Measurements from ENCODE around the gene TMPRSS11F. TPM values are rescaled to one million over a fixed set of nuclear protein-coding genes. Genes with fewer than 3 reads are reported as not detected.
"Not testable (repeated sequence)": the region's sequence is repeated elsewhere in the genome, so short reads cannot be mapped to it uniquely, and the experiment has no call there.

Gene TMPRSS11F
- not detected in 2 replicates for total RNA-seq (2014; rRNA removed; shearing (Covaris generic); ENCODE audit: low replicate concordance)

- in situ Hi-C loops (cut with HindIII; ENCODE audit: low pct_unique_long_range_greater_than_20kb, low sequenced_read_pairs), result no loop called here
- DNase-seq (ENCODE audit: low read depth), result no peak
Measured at GRCh38 chr4:68129793-68130192, at the start of gene TMPRSS11F. TSS of gene TMPRSS11F (minus strand) at chr4:68129869. CDS start at chr4:68129820, 49 bp downstream.

- in situ Hi-C loops (cut with HindIII; ENCODE audit: low pct_unique_long_range_greater_than_20kb, low sequenced_read_pairs), result no loop called here
- DNase-seq (ENCODE audit: low read depth), result no peak
Measured at GRCh38 chr4:68176904-68177303, 47.2 kb upstream of the TMPRSS11F start.

- DNase-seq (ENCODE audit: low read depth), result no peak
Measured at GRCh38 chr4:68176500-68176899, 46.8 kb upstream of the TMPRSS11F start.

GRCh38 chr4:68175562-68176155 lies 46.0 kb upstream of the TMPRSS11F start:
- DNase-seq (ENCODE audit: low read depth), result peak; percentile 54
- in situ Hi-C loops (cut with HindIII; ENCODE audit: low pct_unique_long_range_greater_than_20kb, low sequenced_read_pairs), result no loop called here

More at GRCh38 chr4:68176500-68176899, 46.8 kb upstream of the TMPRSS11F start:
- in situ Hi-C loops (cut with HindIII; ENCODE audit: low pct_unique_long_range_greater_than_20kb, low sequenced_read_pairs), result no loop called here

GRCh38 chr4:68174389-68174788 lies 44.7 kb upstream of the TMPRSS11F start:
- in situ Hi-C loops (cut with HindIII; ENCODE audit: low pct_unique_long_range_greater_than_20kb, low sequenced_read_pairs), result not testable (repeated sequence)

GRCh38 chr4:68172147-68172546 lies 42.5 kb upstream of the TMPRSS11F start:
- in situ Hi-C loops (cut with HindIII; ENCODE audit: low pct_unique_long_range_greater_than_20kb, low sequenced_read_pairs), result not testable (repeated sequence)

More at GRCh38 chr4:68174389-68174788, 44.7 kb upstream of the TMPRSS11F start:
- DNase-seq (ENCODE audit: low read depth), result not testable (repeated sequence)

GRCh38 chr4:68167706-68168105 lies 38.0 kb upstream of the TMPRSS11F start:
- in situ Hi-C loops (cut with HindIII; ENCODE audit: low pct_unique_long_range_greater_than_20kb, low sequenced_read_pairs), result no loop called here
- no peak for DNase-seq (ENCODE audit: low read depth)

More at GRCh38 chr4:68172147-68172546, 42.5 kb upstream of the TMPRSS11F start:
- DNase-seq (ENCODE audit: low read depth), result not testable (repeated sequence)

GRCh38 chr4:68167166-68167565 lies 37.5 kb upstream of the TMPRSS11F start:
- in situ Hi-C loops (cut with HindIII; ENCODE audit: low pct_unique_long_range_greater_than_20kb, low sequenced_read_pairs), result no loop called here
- DNase-seq (ENCODE audit: low read depth), result no peak

- in situ Hi-C loops (cut with HindIII; ENCODE audit: low pct_unique_long_range_greater_than_20kb, low sequenced_read_pairs), result no loop called here
Measured at GRCh38 chr4:68163754-68164153, 34.1 kb upstream of the TMPRSS11F start.

GRCh38 chr4:68162196-68162595 lies 32.5 kb upstream of the TMPRSS11F start:
- in situ Hi-C loops (cut with HindIII; ENCODE audit: low pct_unique_long_range_greater_than_20kb, low sequenced_read_pairs), result no loop called here
- DNase-seq (ENCODE audit: low read depth), result peak; percentile 53

More at GRCh38 chr4:68163754-68164153, 34.1 kb upstream of the TMPRSS11F start:
- DNase-seq (ENCODE audit: low read depth), result no peak

GRCh38 chr4:68152411-68152810 lies 22.7 kb upstream of the TMPRSS11F start:
- DNase-seq (ENCODE audit: low read depth), result peak; percentile 55
- in situ Hi-C loops (cut with HindIII; ENCODE audit: low pct_unique_long_range_greater_than_20kb, low sequenced_read_pairs), result no loop called here

- in situ Hi-C loops (cut with HindIII; ENCODE audit: low pct_unique_long_range_greater_than_20kb, low sequenced_read_pairs), result no loop called here
- DNase-seq (ENCODE audit: low read depth), result no peak
Measured at GRCh38 chr4:68148800-68149685, 19.4 kb upstream of the TMPRSS11F start.

GRCh38 chr4:68147079-68147478 lies 17.4 kb upstream of the TMPRSS11F start:
- in situ Hi-C loops (cut with HindIII; ENCODE audit: low pct_unique_long_range_greater_than_20kb, low sequenced_read_pairs), result no loop called here
- DNase-seq (ENCODE audit: low read depth), result no peak

GRCh38 chr4:68145261-68145660 lies 15.6 kb upstream of the TMPRSS11F start:
- in situ Hi-C loops (cut with HindIII; ENCODE audit: low pct_unique_long_range_greater_than_20kb, low sequenced_read_pairs), result no loop called here
- DNase-seq (ENCODE audit: low read depth), result no peak

GRCh38 chr4:68141852-68142251 lies 12.2 kb upstream of the TMPRSS11F start:
- DNase-seq (ENCODE audit: low read depth), result no peak
- in situ Hi-C loops (cut with HindIII; ENCODE audit: low pct_unique_long_range_greater_than_20kb, low sequenced_read_pairs), result no loop called here

GRCh38 chr4:68132342-68132741 lies 2.7 kb upstream of the TMPRSS11F start:
- in situ Hi-C loops (cut with HindIII; ENCODE audit: low pct_unique_long_range_greater_than_20kb, low sequenced_read_pairs), result no loop called here
- DNase-seq (ENCODE audit: low read depth), result no peak

GRCh38 chr4:68124262-68124661 lies 5.4 kb downstream of the TMPRSS11F start:
- DNase-seq (ENCODE audit: low read depth), result no peak
- in situ Hi-C loops (cut with HindIII; ENCODE audit: low pct_unique_long_range_greater_than_20kb, low sequenced_read_pairs), result no loop called here

GRCh38 chr4:68123525-68123924 lies 6.1 kb downstream of the TMPRSS11F start:
- in situ Hi-C loops (cut with HindIII; ENCODE audit: low pct_unique_long_range_greater_than_20kb, low sequenced_read_pairs), result no loop called here
- no peak for DNase-seq (ENCODE audit: low read depth)

- in situ Hi-C loops (cut with HindIII; ENCODE audit: low pct_unique_long_range_greater_than_20kb, low sequenced_read_pairs), result no loop called here
- DNase-seq (ENCODE audit: low read depth), result no peak
Measured at GRCh38 chr4:68119921-68120320, 9.7 kb downstream of the TMPRSS11F start.

Measured in Caki2 (cell line).